ENCODE results near the gene TULP4. TPM values are rescaled to one million over a fixed set of nuclear protein-coding genes. Genes with fewer than 3 reads are reported as not detected.

TULP4 gene
- total RNA-seq, 1 donor from 2014 or later: 117 TPM

DNA sequence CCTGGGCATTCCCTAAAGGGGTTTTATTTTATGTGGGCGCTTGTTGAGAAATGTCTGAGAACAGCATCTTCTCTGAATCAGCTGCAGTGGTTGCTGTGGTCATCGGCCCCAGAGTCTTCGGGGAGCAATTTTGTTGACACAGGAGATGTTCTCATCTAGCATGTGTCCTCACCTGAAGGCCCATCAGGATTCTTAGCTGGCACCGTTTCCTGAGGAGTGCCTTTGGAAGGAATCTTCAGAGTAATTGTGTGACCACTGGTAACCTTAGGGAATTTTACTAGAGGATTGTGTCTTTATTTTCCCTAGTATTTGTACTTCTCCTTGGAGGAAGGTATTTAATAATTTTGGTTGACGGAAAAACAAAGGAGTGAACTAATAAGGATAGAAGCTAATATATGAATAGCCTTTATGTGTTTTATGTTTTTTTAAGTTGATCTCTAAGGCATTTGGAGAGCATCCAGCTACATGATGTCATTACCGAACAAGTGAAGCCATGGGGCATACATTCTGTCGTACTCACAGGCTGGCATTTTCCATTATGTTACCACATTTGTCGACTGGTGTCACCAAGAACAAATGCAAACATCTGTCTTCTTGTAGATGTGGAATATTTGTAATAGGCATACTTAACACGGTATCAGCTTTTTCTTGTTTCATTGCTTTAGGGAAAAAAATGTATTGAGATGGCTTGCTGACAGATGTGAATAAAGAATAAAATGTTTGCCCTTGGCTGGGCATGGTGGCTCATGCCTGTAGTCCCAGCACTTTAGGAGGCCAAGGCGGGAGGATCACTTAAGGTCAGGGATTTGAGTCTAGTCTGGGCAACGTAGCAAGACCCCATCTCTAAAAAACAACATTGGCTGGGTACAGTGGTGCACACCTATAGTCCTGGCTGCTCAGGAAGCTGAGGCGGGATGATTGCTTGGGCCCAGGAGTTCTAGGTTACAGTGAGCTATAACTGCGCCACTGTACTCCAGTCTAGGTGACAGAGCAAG is 41.9 kb downstream of the TULP4 start:
- TF ChIP-seq, protein P1, sequence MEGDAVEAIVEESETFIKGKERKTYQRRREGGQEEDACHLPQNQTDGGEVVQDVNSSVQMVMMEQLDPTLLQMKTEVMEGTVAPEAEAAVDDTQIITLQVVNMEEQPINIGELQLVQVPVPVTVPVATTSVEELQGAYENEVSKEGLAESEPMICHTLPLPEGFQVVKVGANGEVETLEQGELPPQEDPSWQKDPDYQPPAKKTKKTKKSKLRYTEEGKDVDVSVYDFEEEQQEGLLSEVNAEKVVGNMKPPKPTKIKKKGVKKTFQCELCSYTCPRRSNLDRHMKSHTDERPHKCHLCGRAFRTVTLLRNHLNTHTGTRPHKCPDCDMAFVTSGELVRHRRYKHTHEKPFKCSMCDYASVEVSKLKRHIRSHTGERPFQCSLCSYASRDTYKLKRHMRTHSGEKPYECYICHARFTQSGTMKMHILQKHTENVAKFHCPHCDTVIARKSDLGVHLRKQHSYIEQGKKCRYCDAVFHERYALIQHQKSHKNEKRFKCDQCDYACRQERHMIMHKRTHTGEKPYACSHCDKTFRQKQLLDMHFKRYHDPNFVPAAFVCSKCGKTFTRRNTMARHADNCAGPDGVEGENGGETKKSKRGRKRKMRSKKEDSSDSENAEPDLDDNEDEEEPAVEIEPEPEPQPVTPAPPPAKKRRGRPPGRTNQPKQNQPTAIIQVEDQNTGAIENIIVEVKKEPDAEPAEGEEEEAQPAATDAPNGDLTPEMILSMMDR (IDR thresholded peaks at IDR 0.05; ENCODE audit: unreplicated experiment): no peak
- no peak for DNase-seq (ENCODE audit: low spot score)
- Mint-ChIP-seq H3K4me1 (ENCODE audit: unreplicated experiment) (peaks cover 10% of the 10 kb centered on the region), H3K27ac (ENCODE audit: unreplicated experiment) (no peak overlapping the region), H3K9me3 (ENCODE audit: unreplicated experiment) (no peaks in the 10 kb centered on the region), H3K27me3 (ENCODE audit: unreplicated experiment) (peaks cover 9% of the 10 kb centered on the region), H3K4me3 (ENCODE audit: unreplicated experiment) (no peak overlapping the region), H3K36me3 (ENCODE audit: low read depth, unreplicated experiment) (peaks cover 9% of the 10 kb centered on the region)

GRCh38 chr6:158356586-158357546 is 44.6 kb downstream of the TULP4 start:
- Mint-ChIP-seq H3K9me3 (ENCODE audit: unreplicated experiment) (no peaks in the 10 kb centered on the region), H3K36me3 (ENCODE audit: low read depth, unreplicated experiment) (peaks cover 4% of the 10 kb centered on the region), H3K27ac (ENCODE audit: unreplicated experiment) (no peak overlapping the region), H3K4me3 (ENCODE audit: unreplicated experiment) (no peak overlapping the region), H3K4me1 (ENCODE audit: unreplicated experiment) (peaks cover 10% of the 10 kb centered on the region), H3K27me3 (ENCODE audit: unreplicated experiment) (peaks cover 9% of the 10 kb centered on the region)
- no peak for DNase-seq (ENCODE audit: low spot score)
- TF ChIP-seq, protein P1 (IDR thresholded peaks at IDR 0.05; ENCODE audit: unreplicated experiment): no peak

- Mint-ChIP-seq H3K36me3 (ENCODE audit: low read depth, unreplicated experiment) (peaks cover 4% of the 10 kb centered on the region), H3K9me3 (ENCODE audit: unreplicated experiment) (no peaks in the 10 kb centered on the region), H3K27me3 (ENCODE audit: unreplicated experiment) (peaks cover 9% of the 10 kb centered on the region), H3K4me3 (ENCODE audit: unreplicated experiment) (no peak overlapping the region), H3K27ac (ENCODE audit: unreplicated experiment) (no peak overlapping the region), H3K4me1 (ENCODE audit: unreplicated experiment) (peaks cover 10% of the 10 kb centered on the region)
- TF ChIP-seq, protein P1 (IDR thresholded peaks at IDR 0.05; ENCODE audit: unreplicated experiment): no peak
- DNase-seq (ENCODE audit: low spot score): no peak
These were observed 45.4 kb downstream of the TULP4 start for GRCh38 chr6:158357570-158358216.

- H3K27me3 Mint-ChIP-seq (ENCODE audit: unreplicated experiment): peaks cover 8% of the 10 kb centered on the region
- H3K27ac Mint-ChIP-seq (ENCODE audit: unreplicated experiment): no peak overlapping the region
- no peak overlapping the region for H3K4me3 Mint-ChIP-seq (ENCODE audit: unreplicated experiment)
- TF ChIP-seq, protein P1 (IDR thresholded peaks at IDR 0.05; ENCODE audit: unreplicated experiment): no peak
- H3K36me3 Mint-ChIP-seq (ENCODE audit: low read depth, unreplicated experiment): no peaks in the 10 kb centered on the region
- peaks cover 10% of the 10 kb centered on the region for H3K4me1 Mint-ChIP-seq (ENCODE audit: unreplicated experiment)
- no peaks in the 10 kb centered on the region for H3K9me3 Mint-ChIP-seq (ENCODE audit: unreplicated experiment)
- no peak for DNase-seq (ENCODE audit: low spot score)
These were observed 46.3 kb downstream of the TULP4 start for GRCh38 chr6:158358450-158359077.
